Astrocyte of the spinal cord (primary cell): Measurements from ENCODE around the gene MRPS18C.
"Not testable (repeated sequence)": the region's sequence is repeated elsewhere in the genome, so short reads cannot be mapped to it uniquely, and the experiment has no call there.

Experiments used
- DNase-seq: peaks from one replicate; pipeline ENCODE4 v3.0.0; 2011; ENCODE audit warnings: low read depth, low spot score
- H3K4me3 ChIP-seq: 2 replicates; pipeline ENCODE4 v1.5.1; 2011; ENCODE audit warnings: low read depth, mild to moderate bottlenecking, low read length, moderate library complexity
- in situ Hi-C: cut with HindIII; loops from 2 replicates; pipeline ENCODE4 v1.10.0; 2017; ENCODE audit warnings: low sequenced_read_pairs
- TF ChIP-seq, protein P1 (sequence below): IDR thresholded peaks from 2 replicates; pipeline ENCODE4 v1.5.1; 2012; ENCODE audit warnings: low read depth, mild to moderate bottlenecking, low read length, inconsistent platforms

Gene MRPS18C

DNA sequence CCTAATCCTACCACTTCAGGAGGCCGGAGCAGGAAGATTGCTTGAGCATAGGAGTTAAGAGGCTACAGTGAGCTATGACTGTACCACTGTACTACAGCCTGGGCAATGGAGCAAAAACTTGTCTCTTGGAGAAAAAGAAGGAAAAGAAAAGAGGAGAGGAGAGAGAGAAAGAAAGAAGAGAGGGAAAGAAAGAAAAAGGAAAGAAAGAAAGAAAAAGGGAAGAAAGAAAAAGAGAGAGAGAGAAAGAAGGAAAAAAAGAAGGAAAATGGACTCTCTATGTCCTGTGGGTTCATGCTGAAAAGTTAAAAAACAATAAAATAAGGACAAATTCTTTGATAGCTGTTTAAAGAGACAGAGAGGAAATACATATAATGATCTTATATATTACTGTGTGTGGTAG lies 42.3 kb downstream of the MRPS18C start:
- DNase-seq = no peak
- in situ Hi-C loops = no loop called here
- H3K4me3 ChIP-seq = no peak overlapping the region
- TF ChIP-seq, protein P1, sequence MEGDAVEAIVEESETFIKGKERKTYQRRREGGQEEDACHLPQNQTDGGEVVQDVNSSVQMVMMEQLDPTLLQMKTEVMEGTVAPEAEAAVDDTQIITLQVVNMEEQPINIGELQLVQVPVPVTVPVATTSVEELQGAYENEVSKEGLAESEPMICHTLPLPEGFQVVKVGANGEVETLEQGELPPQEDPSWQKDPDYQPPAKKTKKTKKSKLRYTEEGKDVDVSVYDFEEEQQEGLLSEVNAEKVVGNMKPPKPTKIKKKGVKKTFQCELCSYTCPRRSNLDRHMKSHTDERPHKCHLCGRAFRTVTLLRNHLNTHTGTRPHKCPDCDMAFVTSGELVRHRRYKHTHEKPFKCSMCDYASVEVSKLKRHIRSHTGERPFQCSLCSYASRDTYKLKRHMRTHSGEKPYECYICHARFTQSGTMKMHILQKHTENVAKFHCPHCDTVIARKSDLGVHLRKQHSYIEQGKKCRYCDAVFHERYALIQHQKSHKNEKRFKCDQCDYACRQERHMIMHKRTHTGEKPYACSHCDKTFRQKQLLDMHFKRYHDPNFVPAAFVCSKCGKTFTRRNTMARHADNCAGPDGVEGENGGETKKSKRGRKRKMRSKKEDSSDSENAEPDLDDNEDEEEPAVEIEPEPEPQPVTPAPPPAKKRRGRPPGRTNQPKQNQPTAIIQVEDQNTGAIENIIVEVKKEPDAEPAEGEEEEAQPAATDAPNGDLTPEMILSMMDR = no peak

DNA sequence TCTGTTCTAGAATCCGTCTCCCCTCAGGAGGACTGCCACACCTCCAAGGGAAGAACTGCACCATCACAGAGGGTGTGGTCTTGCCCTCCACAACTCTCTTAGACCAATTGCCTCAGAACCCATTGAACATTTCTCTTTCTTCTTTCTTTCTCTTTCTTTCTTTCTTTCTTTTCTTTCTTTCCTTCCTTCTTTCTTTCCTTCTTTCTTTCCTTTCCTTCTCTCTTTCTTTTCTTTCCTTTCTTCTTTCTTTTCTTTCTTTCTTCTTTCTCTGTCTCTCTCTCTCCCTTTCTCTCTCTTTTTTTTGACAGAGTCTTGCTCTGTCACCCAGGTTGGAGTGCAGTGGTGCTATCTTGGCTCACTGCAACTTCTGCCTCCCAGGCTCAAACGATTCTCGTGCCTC lies 45.8 kb downstream of the MRPS18C start:
- H3K4me3 ChIP-seq, DNase-seq, in situ Hi-C loops: not testable (repeated sequence)

DNA sequence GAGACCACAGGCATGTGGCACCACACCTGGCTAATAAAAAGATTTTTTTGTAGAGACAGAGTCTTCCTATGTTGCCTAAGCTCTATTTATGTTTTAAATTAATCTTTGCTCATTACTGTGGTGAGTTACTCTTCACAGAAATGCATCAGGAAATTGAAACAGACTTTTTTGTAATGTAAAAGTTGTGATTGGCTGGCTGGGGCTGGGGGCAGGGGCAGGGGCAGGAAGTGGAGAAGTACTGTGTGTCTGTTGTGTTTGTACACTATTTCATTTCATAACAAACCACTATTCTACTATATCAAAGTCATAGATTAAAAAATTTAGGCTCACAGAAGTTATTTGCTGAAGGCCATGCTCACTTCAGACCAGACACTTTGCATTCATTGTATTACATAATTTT lies 48.1 kb downstream of the MRPS18C start:
- DNase-seq = no peak
- TF ChIP-seq, protein P1 = no peak
- in situ Hi-C loops = no loop called here
- no peak overlapping the region for H3K4me3 ChIP-seq

DNA sequence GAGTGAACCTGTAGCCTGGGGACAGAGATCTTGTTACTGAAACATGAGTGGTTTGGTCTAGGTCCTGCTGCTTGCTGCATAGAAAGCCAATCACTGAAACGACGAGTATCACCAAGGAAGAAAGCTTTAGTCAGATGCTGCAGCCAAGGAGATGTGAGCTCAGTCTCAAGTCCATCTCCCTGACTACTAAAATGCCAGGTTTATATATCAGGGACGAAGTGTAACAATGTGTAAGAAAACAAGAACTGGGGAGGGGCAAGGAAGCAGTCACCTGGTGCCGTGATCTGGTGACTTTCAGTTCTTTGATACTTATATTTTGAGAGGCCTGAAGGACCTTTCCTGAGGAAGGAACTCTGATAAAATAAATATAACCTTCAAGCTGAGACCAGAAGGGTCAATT lies 48.6 kb downstream of the MRPS18C start:
- in situ Hi-C loops = no loop called here
- H3K4me3 ChIP-seq = no peak overlapping the region
- TF ChIP-seq, protein P1 = no peak
- DNase-seq = no peak

DNA sequence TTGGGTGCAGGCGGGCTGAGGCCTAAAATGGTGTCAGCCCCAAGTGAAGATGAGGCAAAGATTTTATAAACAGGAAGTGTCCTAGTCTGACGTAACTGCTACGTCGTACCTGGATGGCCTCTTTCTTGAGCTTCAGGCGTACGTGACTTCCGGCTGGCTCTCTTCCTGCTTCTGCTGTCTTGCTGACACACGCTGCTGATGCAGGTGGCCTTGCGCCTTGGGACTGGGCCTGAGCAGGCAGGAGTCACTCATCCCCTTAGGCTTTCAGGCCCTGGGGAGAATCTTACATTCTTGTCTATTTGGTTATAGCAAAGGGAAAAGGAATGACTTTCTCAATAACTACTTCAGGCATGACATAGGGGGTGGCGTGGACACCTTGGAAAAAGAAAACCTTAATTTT lies 49.1 kb downstream of the MRPS18C start:
- TF ChIP-seq, protein P1 = no peak
- in situ Hi-C loops = no loop called here
- no peak overlapping the region for H3K4me3 ChIP-seq
- DNase-seq = no peak

DNA sequence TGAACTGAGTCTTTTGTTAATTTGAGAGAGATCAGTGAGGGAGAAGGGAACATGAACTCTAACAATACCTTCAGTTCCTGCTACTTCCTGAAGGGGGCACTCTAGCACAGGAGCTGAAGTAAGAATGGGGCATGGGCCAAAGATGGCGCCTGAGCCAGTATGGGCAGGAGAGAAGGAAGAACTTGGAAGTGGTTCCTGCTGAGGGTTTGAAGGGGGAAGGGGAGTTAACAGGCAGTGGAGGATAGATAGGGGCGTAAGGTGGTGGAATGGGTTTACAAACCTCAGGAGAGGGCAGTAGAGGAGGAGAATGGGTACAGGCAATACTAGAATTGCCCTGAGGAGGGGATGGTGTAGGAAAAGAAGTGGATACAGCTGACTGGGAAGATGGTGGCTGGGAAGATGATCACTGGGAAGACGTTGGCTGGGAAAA lies 53.3 kb downstream of the MRPS18C start:
- TF ChIP-seq, protein P1 = peak; percentile 66
- H3K4me3 ChIP-seq, in situ Hi-C loops: not testable (repeated sequence)
- DNase-seq = peak; percentile 47

DNA sequence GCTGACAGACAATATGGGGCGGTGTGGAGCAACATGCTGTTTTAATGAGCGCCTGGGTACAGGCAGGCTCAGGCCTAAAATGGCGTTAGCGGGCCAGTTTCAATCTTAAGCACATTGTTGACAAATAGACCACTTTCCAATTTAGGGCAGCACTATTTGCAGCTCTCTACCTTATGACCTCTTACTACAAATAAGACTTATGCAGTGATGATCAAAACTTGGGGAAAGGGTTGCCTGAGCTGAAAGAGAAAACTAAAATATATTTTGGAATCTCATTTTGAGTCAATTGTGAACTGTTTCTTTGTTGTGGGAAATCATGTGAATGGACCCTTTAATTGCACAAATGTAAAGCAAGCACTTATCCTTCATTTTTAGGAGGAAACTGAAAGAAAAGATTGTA lies 54.6 kb downstream of the MRPS18C start:
- no peak for DNase-seq
- in situ Hi-C loops = no loop called here
- TF ChIP-seq, protein P1 = no peak
- no peak overlapping the region for H3K4me3 ChIP-seq
